ENCODE data around the gene DLG2. TPM values are rescaled to one million over a fixed set of nuclear protein-coding genes. Genes with fewer than 3 reads are reported as not detected.

Gene DLG2
- total RNA-seq, 4 donors from 2014 or later, result 37.9 to 71.5 (median 44.9) TPM

- TF ChIP-seq EP300 (IDR thresholded peaks at IDR 0.05) (no peak), CTCF (IDR thresholded peaks at IDR 0.05) (no peak), POLR2A (IDR thresholded peaks at IDR 0.05) (no peak), POLR2AphosphoS5 (IDR thresholded peaks at IDR 0.05) (no peak)
- Histone ChIP-seq H3K4me1 (no peaks in the 10 kb centered on the region), H3K27ac (no peak overlapping the region), H3K36me3 (no peaks in the 10 kb centered on the region), H3K4me3 (no peak overlapping the region), H3K27me3 (no peaks in the 10 kb centered on the region), H3K9me3 (no peaks in the 10 kb centered on the region)
- DNase-seq (ENCODE audit: low spot score in 2 of 2), result no peak
- 80% methylated on average over 3 of the region's 3 CpGs for WGBS
Measured at GRCh38 chr11:84130646-84131427, 1496.3 kb downstream of the DLG2 start.

- TF ChIP-seq POLR2AphosphoS5 (IDR thresholded peaks at IDR 0.05) (no peak), EP300 (IDR thresholded peaks at IDR 0.05) (no peak)
- no peaks in the 10 kb centered on the region for H3K36me3 ChIP-seq
- no peaks in the 10 kb centered on the region for H3K4me1 ChIP-seq
- no peak overlapping the region for H3K4me3 ChIP-seq
- 88% methylated on average over 2 of the region's 2 CpGs for WGBS
- no peaks in the 10 kb centered on the region for H3K9me3 ChIP-seq
- H3K27me3 ChIP-seq, result no peaks in the 10 kb centered on the region
- no peak overlapping the region for H3K27ac ChIP-seq
- no peak for DNase-seq (ENCODE audit: low spot score in 2 of 2)
Measured at GRCh38 chr11:84129961-84130576, 1497.1 kb downstream of the DLG2 start.

GRCh38 chr11:84128840-84129239, 1498.3 kb downstream of the DLG2 start:
- Histone ChIP-seq H3K4me1 (no peaks in the 10 kb centered on the region), H3K36me3 (no peaks in the 10 kb centered on the region), H3K27ac (no peak overlapping the region), H3K4me3 (no peak overlapping the region), H3K9me3 (no peaks in the 10 kb centered on the region), H3K27me3 (no peaks in the 10 kb centered on the region)
- DNase-seq (ENCODE audit: low spot score in 2 of 2), result no peak
- 64% methylated on average over 2 of the region's 2 CpGs for WGBS
- TF ChIP-seq POLR2A (IDR thresholded peaks at IDR 0.05) (no peak), CTCF (IDR thresholded peaks at IDR 0.05) (no peak), POLR2AphosphoS5 (IDR thresholded peaks at IDR 0.05) (no peak), EP300 (IDR thresholded peaks at IDR 0.05) (no peak)

GRCh38 chr11:84117394-84117793, 1509.8 kb downstream of the DLG2 start:
- no peak overlapping the region for H3K27ac ChIP-seq

GRCh38 chr11:84106541-84106940, 1520.6 kb downstream of the DLG2 start:
- Histone ChIP-seq H3K36me3 (no peaks in the 10 kb centered on the region), H3K4me3 (no peak overlapping the region), H3K27ac (no peak overlapping the region), H3K27me3 (no peaks in the 10 kb centered on the region), H3K9me3 (no peaks in the 10 kb centered on the region), H3K4me1 (no peaks in the 10 kb centered on the region)
- TF ChIP-seq CTCF (IDR thresholded peaks at IDR 0.05), result no peak
- TF ChIP-seq EP300 (IDR thresholded peaks at IDR 0.05), result no peak
- TF ChIP-seq POLR2A (IDR thresholded peaks at IDR 0.05), result no peak
- no peak for TF ChIP-seq POLR2AphosphoS5 (IDR thresholded peaks at IDR 0.05)
- no peak for DNase-seq (ENCODE audit: low spot score in 2 of 2)

More at GRCh38 chr11:84117394-84117793, 1509.8 kb downstream of the DLG2 start:
- no peaks in the 10 kb centered on the region for H3K4me1 ChIP-seq
- H3K27me3 ChIP-seq, result no peaks in the 10 kb centered on the region
- no peak overlapping the region for H3K4me3 ChIP-seq
- no peak for TF ChIP-seq POLR2A (IDR thresholded peaks at IDR 0.05)
- TF ChIP-seq CTCF (IDR thresholded peaks at IDR 0.05), result no peak
- no peak for TF ChIP-seq EP300 (IDR thresholded peaks at IDR 0.05)
- no peak for TF ChIP-seq POLR2AphosphoS5 (IDR thresholded peaks at IDR 0.05)
- H3K9me3 ChIP-seq, result no peaks in the 10 kb centered on the region
- no peaks in the 10 kb centered on the region for H3K36me3 ChIP-seq
- 38% methylated on average over 1 of the region's 1 CpG for WGBS
- no peak for DNase-seq (ENCODE audit: low spot score in 2 of 2)

Data from suprapubic skin (tissue), 4 donors.